GM12874 (cell line): ENCODE data around the gene RBM23.

Experiments used
- TF ChIP-seq, protein P1 (sequence below): IDR thresholded peaks from 2 replicates; pipeline ENCODE4 v1.5.1; 2011; ENCODE audit warnings: low read depth, mild to moderate bottlenecking, control low read depth, low read length, moderate library complexity; ENCODE audit not compliant: insufficient read depth

The RBM23 gene

DNA sequence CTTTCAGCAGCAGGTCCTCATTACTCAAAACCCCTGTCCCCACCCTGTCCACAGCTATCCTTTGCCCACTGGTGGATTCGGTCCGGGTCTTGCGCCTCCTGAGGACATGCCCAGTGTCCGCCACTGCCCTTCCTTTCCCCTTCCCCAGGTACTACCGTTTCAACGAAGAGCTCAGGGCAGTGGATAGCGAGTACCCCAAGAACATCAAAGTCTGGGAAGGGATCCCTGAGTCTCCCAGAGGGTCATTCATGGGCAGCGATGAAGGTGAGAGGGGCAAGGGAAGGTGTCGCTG is 73.9 kb downstream of the RBM23 start:
- TF ChIP-seq, protein P1, sequence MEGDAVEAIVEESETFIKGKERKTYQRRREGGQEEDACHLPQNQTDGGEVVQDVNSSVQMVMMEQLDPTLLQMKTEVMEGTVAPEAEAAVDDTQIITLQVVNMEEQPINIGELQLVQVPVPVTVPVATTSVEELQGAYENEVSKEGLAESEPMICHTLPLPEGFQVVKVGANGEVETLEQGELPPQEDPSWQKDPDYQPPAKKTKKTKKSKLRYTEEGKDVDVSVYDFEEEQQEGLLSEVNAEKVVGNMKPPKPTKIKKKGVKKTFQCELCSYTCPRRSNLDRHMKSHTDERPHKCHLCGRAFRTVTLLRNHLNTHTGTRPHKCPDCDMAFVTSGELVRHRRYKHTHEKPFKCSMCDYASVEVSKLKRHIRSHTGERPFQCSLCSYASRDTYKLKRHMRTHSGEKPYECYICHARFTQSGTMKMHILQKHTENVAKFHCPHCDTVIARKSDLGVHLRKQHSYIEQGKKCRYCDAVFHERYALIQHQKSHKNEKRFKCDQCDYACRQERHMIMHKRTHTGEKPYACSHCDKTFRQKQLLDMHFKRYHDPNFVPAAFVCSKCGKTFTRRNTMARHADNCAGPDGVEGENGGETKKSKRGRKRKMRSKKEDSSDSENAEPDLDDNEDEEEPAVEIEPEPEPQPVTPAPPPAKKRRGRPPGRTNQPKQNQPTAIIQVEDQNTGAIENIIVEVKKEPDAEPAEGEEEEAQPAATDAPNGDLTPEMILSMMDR = no peak

DNA sequence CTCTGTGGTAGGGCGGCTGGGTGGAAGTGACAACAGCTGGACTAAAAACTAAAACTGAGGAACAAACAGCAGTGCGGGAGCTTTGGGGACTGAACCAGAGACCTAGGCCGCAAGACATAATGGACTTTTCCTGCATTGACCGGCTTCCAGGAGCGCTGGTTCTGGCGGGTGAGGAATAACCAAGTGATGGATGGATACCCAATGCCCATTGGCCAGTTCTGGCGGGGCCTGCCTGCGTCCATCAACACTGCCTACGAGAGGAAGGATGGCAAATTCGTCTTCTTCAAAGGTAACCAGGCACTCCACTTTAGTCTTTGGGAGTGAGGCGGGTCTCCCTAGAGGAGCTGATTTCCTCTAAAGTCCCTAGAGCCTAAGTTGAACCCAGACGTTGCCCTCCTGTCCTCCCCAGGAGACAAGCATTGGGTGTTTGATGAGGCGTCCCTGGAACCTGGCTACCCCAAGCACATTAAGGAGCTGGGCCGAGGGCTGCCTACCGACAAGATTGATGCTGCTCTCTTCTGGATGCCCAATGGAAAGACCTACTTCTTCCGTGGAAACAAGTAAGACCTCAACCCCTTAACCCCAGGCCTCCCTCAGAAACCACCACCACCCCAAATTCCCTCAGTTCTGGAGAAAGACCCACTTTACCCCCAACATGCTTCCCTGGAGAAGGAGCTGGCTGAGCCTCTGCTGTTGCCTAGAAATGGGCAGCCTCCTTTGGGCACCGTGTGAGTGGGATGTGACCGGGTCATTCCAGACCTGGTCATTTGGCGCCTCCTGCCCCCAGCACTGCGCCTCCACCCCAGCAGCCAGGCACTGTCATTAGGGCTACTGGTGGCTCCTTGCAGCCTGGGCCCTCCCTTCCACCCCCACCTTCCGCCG is 74.5 kb downstream of the RBM23 start:
- TF ChIP-seq, protein P1 = no peak
